HEK293T (cell line): ENCODE measurements around the gene METAP1.

Experiments used
- ARNT ChIP-seq: fragments of 450-650 bp; IDR thresholded peaks from 2 replicates; pipeline ENCODE4 v1.6.1; 2017; ENCODE audit warnings: mild to moderate bottlenecking
- BHLHE40 ChIP-seq: fragments of 450-650 bp; IDR thresholded peaks from 2 replicates; pipeline ENCODE4 v1.6.1; 2016; ENCODE audit warnings: mild to moderate bottlenecking, moderate library complexity, borderline replicate concordance
- FOXA1 ChIP-seq: fragments of 450-650 bp; IDR thresholded peaks from 2 replicates; pipeline ENCODE4 v1.6.1; 2016; ENCODE audit warnings: mild to moderate bottlenecking
- FOXK2 ChIP-seq: fragments of 450-650 bp; IDR thresholded peaks from 2 replicates; pipeline ENCODE4 v1.6.1; 2016; ENCODE audit warnings: mild to moderate bottlenecking
- FOXM1 ChIP-seq: fragments of 450-650 bp; IDR thresholded peaks from 2 replicates; pipeline ENCODE4 v1.6.1; 2017; ENCODE audit warnings: mild to moderate bottlenecking, borderline replicate concordance
- SUZ12 ChIP-seq: fragments of 450-650 bp; IDR thresholded peaks from 2 replicates; pipeline ENCODE4 v1.6.1; 2016; ENCODE audit warnings: mild to moderate bottlenecking

DNA sequence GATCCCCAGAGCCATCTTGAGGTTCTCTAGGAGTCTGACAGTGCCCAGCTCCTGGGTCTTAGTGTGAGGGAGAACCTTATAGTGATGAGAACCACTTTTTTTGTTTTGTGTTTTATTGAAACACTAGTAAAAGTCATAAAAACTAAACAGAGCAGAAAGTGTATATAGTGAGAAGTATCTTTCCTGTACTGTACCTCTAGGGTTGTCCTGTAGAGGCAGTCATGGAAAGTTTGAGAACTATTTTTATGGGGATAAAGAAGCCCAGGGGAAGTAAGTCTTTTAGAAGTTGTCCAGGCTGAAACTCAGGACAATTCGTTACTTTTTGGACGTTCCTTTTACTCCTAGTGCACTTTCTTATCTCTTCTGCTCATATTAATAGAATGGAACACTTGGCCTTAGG, 52.2 kb downstream of the METAP1 start:
- TF ChIP-seq FOXM1 (no peak), BHLHE40 (no peak), FOXK2 (no peak), ARNT (no peak), SUZ12 (no peak), FOXA1 (no peak)
